ENCODE results near the gene EPB41L4B. TPM values are rescaled to one million over a fixed set of nuclear protein-coding genes. Genes with fewer than 3 reads are reported as not detected.

Gene EPB41L4B
- total RNA-seq, 4 donors from 2014 or later: under 0.01 to 3.9 (median 1.5) TPM

GRCh38 chr9:109252291-109252690 is 68.6 kb downstream of the EPB41L4B start:
- no peaks in the 10 kb centered on the region for H3K9me3 ChIP-seq
- H3K4me1 ChIP-seq: no peaks in the 10 kb centered on the region
- TF ChIP-seq POLR2A (IDR thresholded peaks at IDR 0.05): no peak
- no peak for TF ChIP-seq CTCF (IDR thresholded peaks at IDR 0.05)
- no peak for DNase-seq
- H3K27me3 ChIP-seq: no peaks in the 10 kb centered on the region
- no peak overlapping the region for H3K27ac ChIP-seq
- no peaks in the 10 kb centered on the region for H3K36me3 ChIP-seq
- H3K4me3 ChIP-seq: no peak overlapping the region
- intact Hi-C loops (cut with DNase I; ENCODE audit: low total_unique reads): no loop called here

- Histone ChIP-seq H3K4me1 (no peaks in the 10 kb centered on the region), H3K36me3 (no peaks in the 10 kb centered on the region), H3K27me3 (no peaks in the 10 kb centered on the region), H3K9me3 (no peaks in the 10 kb centered on the region), H3K27ac (no peak overlapping the region), H3K4me3 (no peak overlapping the region)
- intact Hi-C loops (cut with DNase I; ENCODE audit: low total_unique reads): no loop called here
- no peak for DNase-seq
- TF ChIP-seq CTCF (IDR thresholded peaks at IDR 0.05) (no peak), POLR2A (IDR thresholded peaks at IDR 0.05) (no peak)
These were observed 69.1 kb downstream of the EPB41L4B start for GRCh38 chr9:109251776-109252106.

GRCh38 chr9:109251080-109251775 is 69.6 kb downstream of the EPB41L4B start:
- TF ChIP-seq CTCF (IDR thresholded peaks at IDR 0.05) (no peak), POLR2A (IDR thresholded peaks at IDR 0.05) (no peak)
- H3K4me3 ChIP-seq: no peak overlapping the region
- H3K27me3 ChIP-seq: no peaks in the 10 kb centered on the region
- no peaks in the 10 kb centered on the region for H3K4me1 ChIP-seq
- no peak for DNase-seq
- no peak overlapping the region for H3K27ac ChIP-seq
- no peaks in the 10 kb centered on the region for H3K36me3 ChIP-seq
- intact Hi-C loops (cut with DNase I; ENCODE audit: low total_unique reads): no loop called here
- H3K9me3 ChIP-seq: no peaks in the 10 kb centered on the region

- TF ChIP-seq CTCF (IDR thresholded peaks at IDR 0.05): no peak
- no peak for TF ChIP-seq POLR2A (IDR thresholded peaks at IDR 0.05)
- H3K4me1 ChIP-seq: no peaks in the 10 kb centered on the region
- no peak overlapping the region for H3K4me3 ChIP-seq
- intact Hi-C loops (cut with DNase I; ENCODE audit: low total_unique reads): no loop called here
- no peaks in the 10 kb centered on the region for H3K36me3 ChIP-seq
- no peaks in the 10 kb centered on the region for H3K27me3 ChIP-seq
- no peak for DNase-seq
- no peaks in the 10 kb centered on the region for H3K9me3 ChIP-seq
- H3K27ac ChIP-seq: no peak overlapping the region
These were observed 70.1 kb downstream of the EPB41L4B start for GRCh38 chr9:109250771-109251079.

GRCh38 chr9:109250311-109250741 is 70.5 kb downstream of the EPB41L4B start:
- no peak for TF ChIP-seq POLR2A (IDR thresholded peaks at IDR 0.05)
- no peak for TF ChIP-seq CTCF (IDR thresholded peaks at IDR 0.05)
- H3K36me3 ChIP-seq: no peaks in the 10 kb centered on the region
- H3K27ac ChIP-seq: no peak overlapping the region
- intact Hi-C loops (cut with DNase I; ENCODE audit: low total_unique reads): no loop called here
- no peaks in the 10 kb centered on the region for H3K4me1 ChIP-seq
- H3K9me3 ChIP-seq: no peaks in the 10 kb centered on the region
- H3K27me3 ChIP-seq: no peaks in the 10 kb centered on the region
- H3K4me3 ChIP-seq: no peak overlapping the region
- no peak for DNase-seq
